Superior temporal gyrus (tissue), 1 donor: Measurements from ENCODE around the gene ZNF213.
"Not testable (repeated sequence)": the region's sequence is repeated elsewhere in the genome, so short reads cannot be mapped to it uniquely, and the experiment has no call there.

Experiments used
- DNase-seq: peaks from one replicate; pipeline ENCODE4 v3.0.0-alpha.2; 2016; ENCODE audit errors: extremely low spot score

The ZNF213 gene

GRCh38 chr16:3170440-3171180, 35.8 kb downstream of the ZNF213 start:
- DNase-seq: no peak

- no peak for DNase-seq
Measured at GRCh38 chr16:3171181-3171854, 36.5 kb downstream of the ZNF213 start.

- DNase-seq: no peak
Measured at GRCh38 chr16:3171855-3172593, 37.2 kb downstream of the ZNF213 start.

- DNase-seq: no peak
Measured at GRCh38 chr16:3173892-3174617, 39.2 kb downstream of the ZNF213 start.

- no peak for DNase-seq
Measured at GRCh38 chr16:3174618-3175148, 39.9 kb downstream of the ZNF213 start.

- no peak for DNase-seq
Measured at GRCh38 chr16:3175157-3176093, 40.6 kb downstream of the ZNF213 start.

GRCh38 chr16:3179651-3180050, 44.8 kb downstream of the ZNF213 start:
- no peak for DNase-seq

- no peak for DNase-seq
Measured at GRCh38 chr16:3180445-3180878, 45.6 kb downstream of the ZNF213 start.

GRCh38 chr16:3182293-3182607, 47.4 kb downstream of the ZNF213 start:
- not testable (repeated sequence) for DNase-seq

GRCh38 chr16:3182608-3183444, 48.0 kb downstream of the ZNF213 start:
- DNase-seq: no peak

GRCh38 chr16:3183445-3184139, 48.8 kb downstream of the ZNF213 start:
- DNase-seq: no peak

- DNase-seq: no peak
Measured at GRCh38 chr16:3186946-3187690, 52.3 kb downstream of the ZNF213 start.

GRCh38 chr16:3187798-3188674, 53.2 kb downstream of the ZNF213 start, which contains the start of gene OR1F1:
TSS of gene OR1F1 (plus strand) at chr16:3188204.
- DNase-seq: no peak

GRCh38 chr16:3188675-3188924, 53.8 kb downstream of the ZNF213 start:
- DNase-seq: no peak

- no peak for DNase-seq
Measured at GRCh38 chr16:3188925-3189825, 54.3 kb downstream of the ZNF213 start.

- DNase-seq: no peak
Measured at GRCh38 chr16:3189869-3190268, 55.0 kb downstream of the ZNF213 start.

- DNase-seq: no peak
Measured at GRCh38 chr16:3190949-3191353, 56.1 kb downstream of the ZNF213 start.
